ENCODE data around the gene SUN5. TPM values are rescaled to one million over a fixed set of nuclear protein-coding genes. Genes with fewer than 3 reads are reported as not detected.

SUN5 gene
- total RNA-seq, 1 donor from 2014 or later = not detected

GRCh38 chr20:33027769-33028751 lies 23.8 kb upstream of the SUN5 start:
- no peak for DNase-seq (ENCODE audit: low spot score)
- intact Hi-C loops (cut with DNase I) = no loop called here

GRCh38 chr20:33026779-33027759 lies 22.8 kb upstream of the SUN5 start:
- intact Hi-C loops (cut with DNase I) = no loop called here
- no peak for DNase-seq (ENCODE audit: low spot score)

DNA sequence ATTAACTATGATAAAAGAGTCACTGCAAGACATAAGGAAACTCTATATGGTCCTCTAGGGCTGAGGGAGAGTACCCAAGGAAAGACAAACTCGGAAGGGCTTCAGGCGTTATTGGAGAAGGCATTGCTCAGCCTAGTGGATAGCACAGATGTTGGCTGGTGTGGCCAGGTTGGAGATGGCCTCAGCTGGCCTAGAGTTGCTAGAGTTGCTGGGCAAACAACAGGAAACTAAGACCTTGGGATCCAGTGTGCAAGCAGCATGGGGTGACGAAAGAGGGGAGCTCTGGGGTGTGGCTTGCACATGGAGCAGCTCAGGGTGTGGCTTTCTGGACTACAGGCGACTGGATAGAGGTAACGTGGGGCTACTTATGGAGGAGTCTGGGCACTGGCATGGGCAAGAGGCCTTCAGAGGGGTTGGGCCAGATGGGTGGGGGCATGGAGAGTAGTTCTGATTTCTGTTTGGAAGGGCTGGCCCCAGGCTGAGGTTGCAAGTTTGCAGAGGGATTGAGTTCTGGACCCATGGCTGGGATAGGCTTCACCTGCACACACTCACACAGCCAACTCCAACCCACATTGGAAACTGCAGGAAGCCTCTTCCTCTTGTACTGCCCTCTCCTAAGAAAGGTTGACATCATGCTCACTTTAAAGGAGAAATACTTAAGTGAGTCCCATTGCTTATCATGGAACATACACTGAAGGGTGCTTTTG lies 22.0 kb upstream of the SUN5 start:
- no peak for DNase-seq (ENCODE audit: low spot score)
- intact Hi-C loops (cut with DNase I) = no loop called here

- no peak for DNase-seq (ENCODE audit: low spot score)
- intact Hi-C loops (cut with DNase I) = no loop called here
Measured at GRCh38 chr20:33025318-33025876, 21.2 kb upstream of the SUN5 start.

GRCh38 chr20:33024609-33025317 lies 20.5 kb upstream of the SUN5 start:
- intact Hi-C loops (cut with DNase I) = no loop called here
- DNase-seq (ENCODE audit: low spot score) = no peak

DNA sequence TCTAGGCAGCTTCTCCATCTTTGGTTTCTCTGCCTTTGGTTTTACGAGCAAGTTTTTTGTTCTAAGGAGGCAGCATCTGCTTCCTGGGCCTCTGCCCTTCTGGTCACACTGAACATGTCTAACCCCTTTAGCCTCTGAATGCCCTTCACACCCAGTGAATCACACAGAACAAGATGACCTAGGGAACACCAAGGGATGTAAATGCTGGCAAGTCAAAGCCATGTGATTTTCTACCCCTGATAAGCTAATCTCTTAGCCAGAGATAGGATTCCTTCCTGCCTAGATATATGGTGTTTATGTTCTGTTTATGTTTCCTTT lies 20.0 kb upstream of the SUN5 start:
- intact Hi-C loops (cut with DNase I) = no loop called here
- DNase-seq (ENCODE audit: low spot score) = no peak

DNA sequence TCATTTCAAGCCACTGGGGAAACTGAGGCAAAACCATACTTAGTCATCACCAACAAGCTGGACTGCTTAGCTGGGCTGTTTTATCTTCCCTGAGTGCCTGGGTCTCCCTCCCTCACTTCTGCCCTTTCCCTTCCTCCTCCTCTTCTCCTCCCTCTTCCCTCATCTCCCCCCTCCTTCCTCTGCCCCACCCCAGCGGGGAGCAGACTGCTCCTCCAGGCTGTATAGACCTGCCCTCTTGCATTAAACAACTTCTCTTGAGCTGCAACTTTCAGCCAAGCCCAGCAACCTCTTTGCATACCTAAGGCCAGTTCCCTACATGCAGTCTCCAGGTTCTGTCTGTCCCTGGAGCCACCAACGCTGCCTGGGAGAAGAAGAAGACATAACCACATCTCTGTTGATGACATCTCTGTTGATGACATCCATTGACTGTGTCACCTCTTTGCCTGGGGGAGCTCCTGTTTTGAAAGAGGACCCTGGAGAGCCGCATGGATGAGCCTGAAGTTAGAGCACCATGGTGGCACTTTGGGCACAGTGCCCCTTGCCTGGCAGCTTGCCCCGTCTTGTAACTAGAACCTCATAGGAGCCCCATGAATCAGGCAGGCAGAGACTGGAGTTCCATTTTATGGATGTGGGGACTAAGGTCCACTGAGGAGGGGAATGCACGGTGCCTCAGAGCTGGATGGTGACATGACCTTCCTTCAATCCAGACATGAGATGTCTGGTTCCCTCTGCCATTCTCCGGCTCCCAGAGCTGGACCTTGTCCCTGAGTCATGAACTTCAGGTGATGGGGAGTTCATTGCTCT lies 19.4 kb upstream of the SUN5 start:
- intact Hi-C loops (cut with DNase I) = no loop called here
- DNase-seq (ENCODE audit: low spot score) = no peak

- no peak for DNase-seq (ENCODE audit: low spot score)
- intact Hi-C loops (cut with DNase I) = no loop called here
Measured at GRCh38 chr20:33022694-33023438, 18.6 kb upstream of the SUN5 start.

- intact Hi-C loops (cut with DNase I) = no loop called here
- no peak for DNase-seq (ENCODE audit: low spot score)
Measured at GRCh38 chr20:33022289-33022688, 18.1 kb upstream of the SUN5 start.

- intact Hi-C loops (cut with DNase I) = no loop called here
- DNase-seq (ENCODE audit: low spot score) = no peak
Measured at GRCh38 chr20:33021879-33022278, 17.6 kb upstream of the SUN5 start.

DNA sequence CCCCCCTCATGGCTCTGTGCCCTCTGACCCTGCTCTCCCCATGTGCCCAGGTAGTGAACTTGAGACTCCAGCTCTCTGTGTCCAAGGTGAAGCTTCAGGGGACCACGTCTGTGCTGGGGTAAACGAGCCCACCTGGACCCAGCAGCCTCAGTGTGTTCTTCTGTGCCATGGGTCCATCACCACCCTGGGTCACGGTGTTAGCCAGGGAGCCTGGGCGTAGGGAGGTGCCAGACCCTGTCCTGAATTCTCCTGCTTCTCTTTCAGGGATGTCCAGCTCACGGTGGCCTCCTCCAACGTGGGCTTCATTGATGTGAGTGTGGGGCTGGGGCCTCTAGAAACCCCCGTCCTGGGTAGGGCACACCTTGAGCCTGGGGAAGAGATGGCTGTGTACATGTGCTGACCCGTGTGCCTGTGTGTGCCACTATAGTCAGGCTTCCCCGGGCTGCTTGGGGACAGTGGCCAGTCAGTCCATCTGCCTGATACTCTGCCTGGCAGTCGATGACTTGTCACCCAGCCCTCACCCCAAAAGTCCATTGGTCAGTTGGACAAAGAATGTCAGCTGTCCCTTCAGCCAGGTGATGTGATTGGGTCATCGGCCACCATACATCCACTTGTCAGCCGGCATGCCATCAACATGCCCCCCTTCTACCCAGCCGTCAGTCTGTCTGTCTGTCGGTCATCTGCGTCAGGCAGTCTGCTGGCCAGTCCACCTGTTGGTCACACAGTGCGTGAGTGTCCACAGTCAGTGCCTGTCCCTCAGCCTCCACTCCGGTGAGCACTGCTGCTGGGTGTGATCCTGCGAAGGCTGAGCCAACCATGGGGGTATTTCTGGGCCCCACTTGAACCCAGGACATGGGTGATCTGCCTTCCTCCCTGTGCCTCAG lies 16.3 kb upstream of the SUN5 start:
- no peak for DNase-seq (ENCODE audit: low spot score)
- intact Hi-C loops (cut with DNase I) = no loop called here

- no peak for DNase-seq (ENCODE audit: low spot score)
- intact Hi-C loops (cut with DNase I) = no loop called here
Measured at GRCh38 chr20:33019465-33020277, 15.4 kb upstream of the SUN5 start.

DNA sequence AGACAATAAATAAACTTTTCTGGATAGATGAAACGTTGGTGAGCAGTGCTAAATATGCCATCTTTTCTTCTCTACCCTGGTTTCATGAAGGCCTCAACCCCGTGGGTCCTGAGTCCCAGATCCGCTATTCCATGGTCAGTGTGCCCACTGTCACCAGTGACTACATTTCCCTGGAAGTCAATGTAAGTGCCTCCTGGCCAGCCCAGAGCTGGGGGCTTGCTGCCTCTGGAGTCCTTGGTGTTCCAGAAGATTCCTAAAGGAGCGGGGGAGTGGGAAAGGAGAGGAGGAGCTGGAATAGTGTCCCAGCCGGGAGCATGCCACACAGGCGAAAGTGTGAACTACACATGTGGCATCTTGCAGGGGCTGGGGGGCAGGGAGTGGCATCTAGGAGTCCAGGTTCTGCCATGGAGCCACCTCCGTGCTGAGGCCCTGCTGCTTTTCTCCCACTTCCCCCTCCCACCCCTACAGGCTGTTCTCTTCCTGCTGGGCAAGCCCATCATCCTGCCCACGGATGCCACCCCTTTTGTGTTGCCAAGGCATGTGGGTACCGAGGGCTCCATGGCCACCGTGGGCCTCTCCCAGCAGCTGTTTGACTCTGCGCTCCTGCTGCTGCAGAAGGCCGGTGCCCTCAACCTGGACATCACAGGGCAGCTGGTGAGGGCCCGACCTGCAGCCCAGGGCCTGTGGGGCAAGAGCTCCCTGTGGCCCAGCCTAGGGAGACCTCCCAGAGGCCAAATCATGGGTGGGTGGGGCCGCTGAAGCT lies 14.1 kb upstream of the SUN5 start:
- intact Hi-C loops (cut with DNase I) = no loop called here

GRCh38 chr20:33017542-33017941 lies 13.3 kb upstream of the SUN5 start:
- intact Hi-C loops (cut with DNase I) = no loop called here
- DNase-seq (ENCODE audit: low spot score) = no peak

More for the DNA sequence above, 14.1 kb upstream of the SUN5 start:
- DNase-seq (ENCODE audit: low spot score) = no peak

GRCh38 chr20:33016581-33017109 lies 12.4 kb upstream of the SUN5 start:
- intact Hi-C loops (cut with DNase I) = no loop called here
- DNase-seq (ENCODE audit: low spot score) = no peak
